Breast epithelium (tissue), 3 donors: ENCODE data around the gene CAMTA1.

ENCODE experiments used
- POLR2A ChIP-seq: fragments of 450-650 bp; IDR thresholded peaks from one replicate; pipeline ENCODE4 v1.6.1; 2016; ENCODE audit warnings: antibody characterized with exemption, mild to moderate bottlenecking, moderate library complexity
- POLR2AphosphoS5 ChIP-seq, 3 donors: sonication (generic); formaldehyde crosslinking; IDR thresholded peaks; one replicate each; pipeline ENCODE4 v1.6.1; 2017; ENCODE audit warnings: antibody characterized with exemption in 3 of 3
- TF ChIP-seq, protein P1 (sequence below), 3 donors: fragments of 450-650 bp; IDR thresholded peaks; one replicate each; pipeline ENCODE4 v1.5.1; 2016 to 2017; ENCODE audit warnings: antibody characterized with exemption in 3 of 3, mild to moderate bottlenecking in 3 of 3, moderate library complexity in 3 of 3

DNA sequence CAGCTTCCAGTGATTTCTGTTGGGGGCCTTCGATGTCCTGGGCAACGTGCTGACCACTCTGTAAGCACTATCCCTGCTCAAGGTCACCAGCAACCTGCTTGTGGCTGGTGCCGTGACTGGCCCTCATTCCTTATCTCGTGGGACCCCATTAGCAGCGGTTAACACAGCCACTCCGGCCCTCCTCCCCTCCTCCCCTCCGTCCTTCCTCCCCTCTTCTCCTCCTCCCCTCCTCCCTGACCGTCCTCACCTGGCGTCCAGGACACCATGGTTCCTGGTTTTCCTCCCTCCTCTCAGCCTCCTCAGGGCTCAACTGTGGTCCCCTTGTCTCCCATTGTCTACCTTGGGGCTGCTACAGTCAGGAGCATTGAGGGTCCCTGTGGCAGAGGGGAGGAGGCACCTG, 157.7 kb downstream of the CAMTA1 start:
- TF ChIP-seq, protein P1, sequence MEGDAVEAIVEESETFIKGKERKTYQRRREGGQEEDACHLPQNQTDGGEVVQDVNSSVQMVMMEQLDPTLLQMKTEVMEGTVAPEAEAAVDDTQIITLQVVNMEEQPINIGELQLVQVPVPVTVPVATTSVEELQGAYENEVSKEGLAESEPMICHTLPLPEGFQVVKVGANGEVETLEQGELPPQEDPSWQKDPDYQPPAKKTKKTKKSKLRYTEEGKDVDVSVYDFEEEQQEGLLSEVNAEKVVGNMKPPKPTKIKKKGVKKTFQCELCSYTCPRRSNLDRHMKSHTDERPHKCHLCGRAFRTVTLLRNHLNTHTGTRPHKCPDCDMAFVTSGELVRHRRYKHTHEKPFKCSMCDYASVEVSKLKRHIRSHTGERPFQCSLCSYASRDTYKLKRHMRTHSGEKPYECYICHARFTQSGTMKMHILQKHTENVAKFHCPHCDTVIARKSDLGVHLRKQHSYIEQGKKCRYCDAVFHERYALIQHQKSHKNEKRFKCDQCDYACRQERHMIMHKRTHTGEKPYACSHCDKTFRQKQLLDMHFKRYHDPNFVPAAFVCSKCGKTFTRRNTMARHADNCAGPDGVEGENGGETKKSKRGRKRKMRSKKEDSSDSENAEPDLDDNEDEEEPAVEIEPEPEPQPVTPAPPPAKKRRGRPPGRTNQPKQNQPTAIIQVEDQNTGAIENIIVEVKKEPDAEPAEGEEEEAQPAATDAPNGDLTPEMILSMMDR (IDR thresholded peaks at IDR 0.05): no peak
- TF ChIP-seq POLR2AphosphoS5 (IDR thresholded peaks at IDR 0.05) (no peak), POLR2A (no peak)
